Osteoblast (primary cell): ENCODE measurements around the gene GABBR2. TPM values are rescaled to one million over a fixed set of nuclear protein-coding genes. Genes with fewer than 3 reads are reported as not detected.

Experiments
- DNase-seq: peaks from one replicate; pipeline ENCODE4 v3.0.0; 2011; ENCODE audit warnings: low spot score, mixed read lengths; ENCODE audit not compliant: insufficient read length; ENCODE audit errors: missing footprints
- H2AFZ ChIP-seq: 2 replicates; pipeline ENCODE4 v1.6.0; 2011; ENCODE audit warnings: mild to moderate bottlenecking, low read length
- H3K27ac ChIP-seq: 2 replicates; pipeline ENCODE4 v1.5.1; 2011; ENCODE audit warnings: mild to moderate bottlenecking, low read depth, low read length, moderate library complexity
- H3K27me3 ChIP-seq: 2 replicates; pipeline ENCODE4 v1.6.0; 2012; ENCODE audit warnings: mild to moderate bottlenecking, control low read depth, inconsistent platforms, low read length, moderate library complexity; ENCODE audit not compliant: insufficient read depth
- H3K36me3 ChIP-seq: 2 replicates; pipeline ENCODE4 v1.5.1; 2011; ENCODE audit warnings: mild to moderate bottlenecking, low read length, control low read depth, moderate library complexity; ENCODE audit not compliant: insufficient read depth
- H3K4me1 ChIP-seq: 2 replicates; pipeline ENCODE4 v1.5.1; 2011; ENCODE audit warnings: mild to moderate bottlenecking, low read length, control low read depth, moderate library complexity; ENCODE audit not compliant: insufficient read depth
- H3K4me2 ChIP-seq: 2 replicates; pipeline ENCODE4 v1.6.0; 2011; ENCODE audit warnings: mild to moderate bottlenecking, low read length; ENCODE audit not compliant: insufficient read depth
- H3K4me3 ChIP-seq: fragments of 200-600 bp; sonication (generic); 3 replicates; pipeline ENCODE4 v1.5.1; 2012; ENCODE audit warnings: mild to moderate bottlenecking, low read length, inconsistent platforms; ENCODE audit not compliant: insufficient read depth
- H3K79me2 ChIP-seq: 2 replicates; pipeline ENCODE4 v1.6.0; 2012; ENCODE audit warnings: mild to moderate bottlenecking, low read length, control low read depth, inconsistent platforms; ENCODE audit not compliant: insufficient read depth
- H3K9me3 ChIP-seq: 2 replicates; pipeline ENCODE4 v1.5.1; 2011; ENCODE audit warnings: low read depth, low read length, control low read depth
- H4K20me1 ChIP-seq: 2 replicates; pipeline ENCODE4 v1.6.0; 2012; ENCODE audit warnings: mild to moderate bottlenecking, low read length, control low read depth; ENCODE audit not compliant: insufficient read depth
- CTCF ChIP-seq: IDR thresholded peaks from 2 replicates; pipeline ENCODE4 v1.5.1; 2011; ENCODE audit warnings: mild to moderate bottlenecking, low read depth, low read length, moderate library complexity; ENCODE audit errors: extremely low read depth
- total RNA-seq: library from RNA; depleted of rRNA; stranded (reverse); fragments of >200 nt; gene quantifications from 2 replicates; pipeline ENCODE4 v1.2.3, GENCODE V29; 2012

GABBR2 gene
- total RNA-seq, 1 donor: under 0.01 TPM

GRCh38 chr9:98547606-98548005, 161.1 kb downstream of the GABBR2 start:
- Histone ChIP-seq H3K27me3 (peaks cover 14% of the 10 kb centered on the region), H3K79me2 (no peaks in the 10 kb centered on the region), H3K4me1 (no peaks in the 10 kb centered on the region), H3K27ac (no peak overlapping the region), H3K36me3 (no peaks in the 10 kb centered on the region), H4K20me1 (no peaks in the 10 kb centered on the region), H3K4me3 (no peak overlapping the region), H2AFZ (no peak overlapping the region), H3K4me2 (no peak overlapping the region), H3K9me3 (no peaks in the 10 kb centered on the region)
- no peak for TF ChIP-seq CTCF
- DNase-seq: no peak

GRCh38 chr9:98545021-98545420, 163.7 kb downstream of the GABBR2 start:
- no peaks in the 10 kb centered on the region for H4K20me1 ChIP-seq
- H3K4me3 ChIP-seq: no peak overlapping the region
- no peak overlapping the region for H2AFZ ChIP-seq
- no peaks in the 10 kb centered on the region for H3K9me3 ChIP-seq
- peaks cover 19% of the 10 kb centered on the region for H3K27me3 ChIP-seq
- no peaks in the 10 kb centered on the region for H3K36me3 ChIP-seq
- H3K4me2 ChIP-seq: no peak overlapping the region
- no peak for DNase-seq
- no peaks in the 10 kb centered on the region for H3K4me1 ChIP-seq
- no peaks in the 10 kb centered on the region for H3K79me2 ChIP-seq
- H3K27ac ChIP-seq: no peak overlapping the region
- TF ChIP-seq CTCF: no peak

- TF ChIP-seq CTCF: no peak
- Histone ChIP-seq H3K9me3 (no peaks in the 10 kb centered on the region), H3K27ac (no peak overlapping the region), H3K79me2 (no peaks in the 10 kb centered on the region), H3K4me2 (no peak overlapping the region), H3K4me3 (no peak overlapping the region), H3K4me1 (no peaks in the 10 kb centered on the region), H4K20me1 (no peaks in the 10 kb centered on the region), H3K36me3 (no peaks in the 10 kb centered on the region), H2AFZ (no peak overlapping the region), H3K27me3 (peaks cover 15% of the 10 kb centered on the region)
- DNase-seq: no peak
These were observed 167.0 kb downstream of the GABBR2 start for GRCh38 chr9:98541684-98542230.

- Histone ChIP-seq H3K27me3 (peaks cover 15% of the 10 kb centered on the region), H4K20me1 (no peaks in the 10 kb centered on the region), H3K27ac (no peak overlapping the region), H3K4me3 (no peak overlapping the region), H3K36me3 (no peaks in the 10 kb centered on the region), H3K79me2 (no peaks in the 10 kb centered on the region), H3K4me1 (no peaks in the 10 kb centered on the region), H2AFZ (no peak overlapping the region), H3K4me2 (no peak overlapping the region), H3K9me3 (no peaks in the 10 kb centered on the region)
- TF ChIP-seq CTCF: no peak
- DNase-seq: no peak
These were observed 168.3 kb downstream of the GABBR2 start for GRCh38 chr9:98540476-98540875.
